Fibroblast of skin of abdomen (primary cell): Measurements from ENCODE around the gene LRP1B.

Experiments used
- DNase-seq: peaks from one replicate; pipeline ENCODE4 v3.0.0-alpha.2; 2013

The LRP1B gene

GRCh38 chr2:140791802-140792201 is 1339.0 kb downstream of the LRP1B start:
- DNase-seq, result no peak

- no peak for DNase-seq
These were observed 1344.2 kb downstream of the LRP1B start for GRCh38 chr2:140786585-140786984.

GRCh38 chr2:140775411-140775810 is 1355.4 kb downstream of the LRP1B start:
- DNase-seq, result no peak

GRCh38 chr2:140770645-140771044 is 1360.2 kb downstream of the LRP1B start:
- no peak for DNase-seq

- DNase-seq, result no peak
These were observed 1369.0 kb downstream of the LRP1B start for GRCh38 chr2:140761807-140762206.

- no peak for DNase-seq
These were observed 1371.2 kb downstream of the LRP1B start for GRCh38 chr2:140759426-140760156.

- DNase-seq, result no peak
These were observed 1383.2 kb downstream of the LRP1B start for GRCh38 chr2:140747665-140748064.

- no peak for DNase-seq
These were observed 1383.7 kb downstream of the LRP1B start for GRCh38 chr2:140747090-140747489.

- no peak for DNase-seq
These were observed 1386.4 kb downstream of the LRP1B start for GRCh38 chr2:140744379-140744778.

GRCh38 chr2:140737006-140737405 is 1393.8 kb downstream of the LRP1B start:
- DNase-seq, result no peak

- no peak for DNase-seq
These were observed 1395.8 kb downstream of the LRP1B start for GRCh38 chr2:140734992-140735391.

GRCh38 chr2:140718999-140719398 is 1411.8 kb downstream of the LRP1B start:
- no peak for DNase-seq

GRCh38 chr2:140717481-140717880 is 1413.3 kb downstream of the LRP1B start:
- no peak for DNase-seq

GRCh38 chr2:140714586-140714985 is 1416.2 kb downstream of the LRP1B start:
- DNase-seq, result no peak

- DNase-seq, result no peak
These were observed 1418.9 kb downstream of the LRP1B start for GRCh38 chr2:140711867-140712266.

- DNase-seq, result no peak
These were observed 1429.1 kb downstream of the LRP1B start for GRCh38 chr2:140701726-140702125.

- no peak for DNase-seq
These were observed 1432.2 kb downstream of the LRP1B start for GRCh38 chr2:140698636-140699035.

- DNase-seq, result no peak
These were observed 1434.4 kb downstream of the LRP1B start for GRCh38 chr2:140696449-140696848.

- DNase-seq, result peak; percentile 71
These were observed 1435.7 kb downstream of the LRP1B start for GRCh38 chr2:140695155-140695554.

- no peak for DNase-seq
These were observed 1443.0 kb downstream of the LRP1B start for GRCh38 chr2:140687825-140688224.

GRCh38 chr2:140683658-140684057 is 1447.2 kb downstream of the LRP1B start:
- no peak for DNase-seq

GRCh38 chr2:140680862-140681261 is 1450.0 kb downstream of the LRP1B start:
- DNase-seq, result no peak

- DNase-seq, result no peak
These were observed 1451.1 kb downstream of the LRP1B start for GRCh38 chr2:140679752-140680151.

- DNase-seq, result no peak
These were observed 1460.9 kb downstream of the LRP1B start for GRCh38 chr2:140669911-140670310.

GRCh38 chr2:140667203-140667602 is 1463.6 kb downstream of the LRP1B start:
- no peak for DNase-seq
